Gastrocnemius medialis (tissue), 4 donors: ENCODE results near the gene NPRL2.

ENCODE experiments used
- POLR2A ChIP-seq, 2 donors: fragments of 450-650 bp; IDR thresholded peaks; one replicate each; pipeline ENCODE4 v1.6.1; 2017; ENCODE audit warnings: antibody characterized with exemption in 2 of 2, mild to moderate bottlenecking in 2 of 2, moderate library complexity in 2 of 2
- TF ChIP-seq, protein P1 (sequence below), 5 experiments: fragments of 450-650 bp in 3 of 5; fragments of 200-600 bp in 2 of 5; sonication (generic) in 2 of 5; IDR thresholded peaks in 4 of 5; conservative IDR thresholded peaks in 1 of 5; 1 replicate in 4 of 5; 2 replicates in 1 of 5; pipeline ENCODE4 v1.5.1; 2016 to 2019; ENCODE audit warnings: antibody characterized with exemption in 5 of 5, mild to moderate bottlenecking in 3 of 5, moderate library complexity in 3 of 5

DNA sequence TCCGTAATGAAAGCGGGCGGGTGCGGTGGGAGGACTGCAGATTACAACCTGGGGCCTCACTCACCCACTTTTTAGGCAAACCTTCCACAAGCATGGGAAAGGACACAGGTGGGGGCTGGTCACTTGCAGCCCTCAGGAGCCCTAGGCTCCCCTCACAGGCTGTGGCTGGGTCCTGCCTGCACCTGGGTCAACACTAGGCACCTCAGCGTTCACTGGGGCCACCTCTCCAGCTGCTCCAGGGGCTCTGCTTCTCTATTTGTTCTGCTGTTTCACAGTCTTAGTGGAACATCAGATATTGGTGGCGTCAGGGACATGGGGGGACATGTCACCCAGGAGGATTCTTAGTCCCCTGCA lies 38.8 kb upstream of the NPRL2 start:
- TF ChIP-seq POLR2A (IDR thresholded peaks at IDR 0.05) = no peak
- TF ChIP-seq, protein P1, sequence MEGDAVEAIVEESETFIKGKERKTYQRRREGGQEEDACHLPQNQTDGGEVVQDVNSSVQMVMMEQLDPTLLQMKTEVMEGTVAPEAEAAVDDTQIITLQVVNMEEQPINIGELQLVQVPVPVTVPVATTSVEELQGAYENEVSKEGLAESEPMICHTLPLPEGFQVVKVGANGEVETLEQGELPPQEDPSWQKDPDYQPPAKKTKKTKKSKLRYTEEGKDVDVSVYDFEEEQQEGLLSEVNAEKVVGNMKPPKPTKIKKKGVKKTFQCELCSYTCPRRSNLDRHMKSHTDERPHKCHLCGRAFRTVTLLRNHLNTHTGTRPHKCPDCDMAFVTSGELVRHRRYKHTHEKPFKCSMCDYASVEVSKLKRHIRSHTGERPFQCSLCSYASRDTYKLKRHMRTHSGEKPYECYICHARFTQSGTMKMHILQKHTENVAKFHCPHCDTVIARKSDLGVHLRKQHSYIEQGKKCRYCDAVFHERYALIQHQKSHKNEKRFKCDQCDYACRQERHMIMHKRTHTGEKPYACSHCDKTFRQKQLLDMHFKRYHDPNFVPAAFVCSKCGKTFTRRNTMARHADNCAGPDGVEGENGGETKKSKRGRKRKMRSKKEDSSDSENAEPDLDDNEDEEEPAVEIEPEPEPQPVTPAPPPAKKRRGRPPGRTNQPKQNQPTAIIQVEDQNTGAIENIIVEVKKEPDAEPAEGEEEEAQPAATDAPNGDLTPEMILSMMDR (IDR thresholded peaks at IDR 0.05 in 4 of 5, conservative IDR thresholded peaks at IDR 0.05 in 1 of 5) = no peak
